T follicular helper cell (primary cell): ENCODE results near the gene IRX1.

ENCODE experiments used
- DNase-seq: peaks from one replicate; pipeline ENCODE4 v3.0.0-alpha.2; 2020; ENCODE audit warnings: low read depth

IRX1 gene

GRCh38 chr5:3650320-3650719, 54.7 kb downstream of the IRX1 start:
- DNase-seq = no peak

GRCh38 chr5:3650868-3651267, 55.2 kb downstream of the IRX1 start:
- no peak for DNase-seq
